Rectal smooth muscle tissue (tissue), 1 donor: ENCODE measurements around the gene PTPN4.
"Not testable (repeated sequence)": the region's sequence is repeated elsewhere in the genome, so short reads cannot be mapped to it uniquely, and the experiment has no call there.

Experiments used
- H3K27ac ChIP-seq: one replicate; pipeline ENCODE4 v1.7.0; 2013; ENCODE audit warnings: low read depth, low read length, inconsistent platforms
- H3K27me3 ChIP-seq: one replicate; pipeline ENCODE4 v1.7.0; 2013; ENCODE audit warnings: low read length; ENCODE audit not compliant: control insufficient read depth, insufficient read depth
- H3K36me3 ChIP-seq: one replicate; pipeline ENCODE4 v1.7.0; 2013; ENCODE audit warnings: low read length; ENCODE audit not compliant: control insufficient read depth, insufficient read depth
- H3K4me1 ChIP-seq: one replicate; pipeline ENCODE4 v1.7.0; 2013; ENCODE audit warnings: low read length; ENCODE audit not compliant: control insufficient read depth, insufficient read depth
- H3K4me3 ChIP-seq: one replicate; pipeline ENCODE4 v1.7.0; 2013; ENCODE audit warnings: low read length
- H3K9ac ChIP-seq: one replicate; pipeline ENCODE4 v1.7.0; 2013; ENCODE audit warnings: low read length

Gene PTPN4

DNA sequence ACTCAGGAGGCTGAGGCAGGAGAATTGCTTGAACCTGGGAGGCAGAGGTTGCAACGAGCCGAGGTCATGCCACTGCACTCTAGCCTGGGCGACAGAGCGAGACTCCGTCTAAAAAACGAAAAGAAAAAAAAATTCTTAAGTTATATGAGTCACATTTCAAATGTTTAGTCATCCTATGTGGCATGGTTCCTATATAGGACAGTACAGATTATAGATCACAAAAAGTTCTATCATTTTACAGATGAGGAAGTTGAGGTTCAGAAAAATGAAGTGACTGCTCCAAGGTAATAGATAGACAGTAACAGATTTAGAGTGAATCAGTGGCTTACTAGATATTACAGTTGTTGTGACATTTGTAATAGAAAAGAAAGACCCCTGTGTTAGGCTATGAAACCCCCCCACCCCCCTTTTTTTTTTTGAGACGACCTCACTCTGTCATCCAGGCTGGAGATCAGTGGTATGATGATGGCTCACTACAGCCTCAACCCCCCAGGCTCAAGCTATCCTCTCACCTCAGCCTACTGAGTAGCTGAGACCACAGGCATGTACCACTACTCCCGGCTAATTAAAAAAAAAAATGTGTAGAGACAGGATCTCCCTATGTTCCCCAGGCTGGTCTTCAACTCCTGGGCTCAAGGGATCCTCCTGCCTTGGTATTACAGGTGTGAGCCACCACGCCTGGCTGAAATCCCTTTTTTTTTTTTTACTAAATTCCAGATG, 22.7 kb downstream of the PTPN4 start:
- H3K36me3 ChIP-seq: no peaks in the 10 kb centered on the region
- no peaks in the 10 kb centered on the region for H3K4me1 ChIP-seq
- no peaks in the 10 kb centered on the region for H3K27me3 ChIP-seq
- no peak overlapping the region for H3K27ac ChIP-seq
- no peak overlapping the region for H3K4me3 ChIP-seq
- no peak overlapping the region for H3K9ac ChIP-seq

- Histone ChIP-seq H3K4me1 (no peaks in the 10 kb centered on the region), H3K9ac (no peak overlapping the region), H3K27me3 (no peaks in the 10 kb centered on the region), H3K4me3 (no peak overlapping the region), H3K36me3 (no peaks in the 10 kb centered on the region), H3K27ac (no peak overlapping the region)
These were observed 25.2 kb downstream of the PTPN4 start for GRCh38 chr2:119784876-119785275.

- no peaks in the 10 kb centered on the region for H3K27me3 ChIP-seq
- no peak overlapping the region for H3K27ac ChIP-seq
- H3K36me3 ChIP-seq: no peaks in the 10 kb centered on the region
- H3K4me3 ChIP-seq: no peak overlapping the region
- no peaks in the 10 kb centered on the region for H3K4me1 ChIP-seq
- H3K9ac ChIP-seq: no peak overlapping the region
These were observed 26.6 kb downstream of the PTPN4 start for GRCh38 chr2:119786295-119786694.

- Histone ChIP-seq H3K4me3 (no peak overlapping the region), H3K27ac (no peak overlapping the region), H3K9ac (no peak overlapping the region), H3K36me3 (no peaks in the 10 kb centered on the region), H3K4me1 (no peaks in the 10 kb centered on the region), H3K27me3 (no peaks in the 10 kb centered on the region)
These were observed 29.0 kb downstream of the PTPN4 start for GRCh38 chr2:119788752-119789151.

DNA sequence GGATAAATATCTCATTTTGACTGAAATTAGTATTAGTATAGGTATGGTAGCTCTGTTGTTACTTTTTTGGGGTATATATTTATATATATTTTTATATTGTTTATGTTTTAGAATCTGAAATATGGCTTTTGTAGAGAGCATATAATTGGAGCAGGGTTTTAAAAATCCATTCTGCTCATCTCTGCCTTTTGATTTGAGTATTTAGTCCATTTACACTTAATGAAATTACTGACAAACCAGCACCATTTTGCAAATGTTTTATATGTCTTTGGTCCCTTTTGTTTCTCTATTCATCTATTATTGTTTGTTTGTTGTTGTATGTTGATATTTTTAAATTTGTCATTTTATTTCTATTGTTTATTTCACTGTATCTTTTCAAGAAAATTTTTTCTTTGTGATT, 30.7 kb downstream of the PTPN4 start:
- Histone ChIP-seq H3K27me3 (no peaks in the 10 kb centered on the region), H3K27ac (no peak overlapping the region)

GRCh38 chr2:119792907-119793312, 33.2 kb downstream of the PTPN4 start:
- no peak overlapping the region for H3K27ac ChIP-seq

More for the DNA sequence above, 30.7 kb downstream of the PTPN4 start:
- Histone ChIP-seq H3K36me3 (no peaks in the 10 kb centered on the region), H3K4me1 (no peaks in the 10 kb centered on the region), H3K9ac (no peak overlapping the region), H3K4me3 (no peak overlapping the region)

GRCh38 chr2:119794237-119794636, 34.5 kb downstream of the PTPN4 start:
- H3K27ac ChIP-seq: no peak overlapping the region
- H3K9ac ChIP-seq: no peak overlapping the region

More at GRCh38 chr2:119792907-119793312, 33.2 kb downstream of the PTPN4 start:
- Histone ChIP-seq H3K27me3 (no peaks in the 10 kb centered on the region), H3K4me3 (no peak overlapping the region), H3K36me3 (no peaks in the 10 kb centered on the region), H3K4me1 (no peaks in the 10 kb centered on the region), H3K9ac (no peak overlapping the region)

DNA sequence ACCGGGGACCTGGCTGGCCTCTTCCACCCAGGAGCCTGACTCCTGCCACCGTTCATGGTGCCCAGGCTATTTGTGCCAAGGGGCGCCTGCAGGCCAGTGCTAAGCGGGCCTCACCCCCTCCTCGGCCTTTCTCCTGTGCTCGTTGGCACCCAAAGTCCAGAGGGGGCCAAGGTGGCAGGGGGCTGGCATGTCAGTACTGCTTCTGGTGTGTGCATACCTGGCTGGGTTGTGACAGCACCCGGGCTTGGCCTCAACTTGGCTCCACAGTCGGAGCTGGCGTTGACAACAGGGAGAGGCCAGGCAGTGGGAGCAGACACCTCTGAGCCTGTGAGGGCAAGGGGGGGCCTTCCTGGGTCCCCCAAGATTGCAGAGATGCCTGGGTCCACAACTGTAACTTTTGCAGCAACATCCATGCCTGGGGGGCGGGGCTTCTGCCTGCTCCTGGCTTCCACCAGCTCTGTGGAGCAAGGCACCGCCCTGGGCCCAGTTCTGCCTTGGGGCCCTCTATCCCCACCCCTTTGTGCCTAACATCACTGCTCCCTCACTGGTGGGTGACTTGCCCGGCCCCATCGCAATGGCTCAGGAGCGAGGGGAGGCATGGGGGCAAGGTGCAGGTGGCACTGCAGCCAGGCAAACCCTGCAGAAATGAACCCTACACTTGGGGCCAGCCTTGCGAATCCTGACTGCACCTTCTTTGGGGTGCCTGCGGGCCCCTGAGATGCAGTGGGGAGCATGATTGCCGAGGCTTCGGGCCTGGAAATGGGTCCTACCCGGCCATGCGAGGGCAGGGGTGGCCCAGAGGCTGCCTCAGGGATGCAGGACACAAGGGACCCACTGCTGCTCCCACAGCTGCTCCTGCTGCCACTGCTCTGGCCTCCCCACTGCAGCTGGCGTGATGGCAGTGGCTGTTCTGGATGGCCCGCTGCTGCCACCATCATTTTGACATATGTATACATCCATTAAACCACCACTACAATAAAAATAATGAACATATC, 35.9 kb downstream of the PTPN4 start:
- no peaks in the 10 kb centered on the region for H3K4me1 ChIP-seq
- H3K4me3 ChIP-seq: no peak overlapping the region
- H3K27me3 ChIP-seq: no peaks in the 10 kb centered on the region
- H3K9ac ChIP-seq: no peak overlapping the region
- H3K27ac ChIP-seq: no peak overlapping the region
- H3K36me3 ChIP-seq: no peaks in the 10 kb centered on the region

More at GRCh38 chr2:119794237-119794636, 34.5 kb downstream of the PTPN4 start:
- Histone ChIP-seq H3K27me3 (no peaks in the 10 kb centered on the region), H3K4me3 (no peak overlapping the region), H3K4me1 (no peaks in the 10 kb centered on the region), H3K36me3 (no peaks in the 10 kb centered on the region)

GRCh38 chr2:119800376-119800902, 40.7 kb downstream of the PTPN4 start:
- H3K27me3 ChIP-seq: no peaks in the 10 kb centered on the region
- no peak overlapping the region for H3K4me3 ChIP-seq
- H3K36me3 ChIP-seq: no peaks in the 10 kb centered on the region
- H3K9ac ChIP-seq: no peak overlapping the region
- H3K27ac ChIP-seq: no peak overlapping the region
- H3K4me1 ChIP-seq: no peaks in the 10 kb centered on the region

GRCh38 chr2:119801040-119801439, 41.3 kb downstream of the PTPN4 start:
- Histone ChIP-seq H3K27me3 (no peaks in the 10 kb centered on the region), H3K9ac (no peak overlapping the region), H3K4me1 (no peaks in the 10 kb centered on the region), H3K27ac (no peak overlapping the region), H3K36me3 (no peaks in the 10 kb centered on the region), H3K4me3 (no peak overlapping the region)

DNA sequence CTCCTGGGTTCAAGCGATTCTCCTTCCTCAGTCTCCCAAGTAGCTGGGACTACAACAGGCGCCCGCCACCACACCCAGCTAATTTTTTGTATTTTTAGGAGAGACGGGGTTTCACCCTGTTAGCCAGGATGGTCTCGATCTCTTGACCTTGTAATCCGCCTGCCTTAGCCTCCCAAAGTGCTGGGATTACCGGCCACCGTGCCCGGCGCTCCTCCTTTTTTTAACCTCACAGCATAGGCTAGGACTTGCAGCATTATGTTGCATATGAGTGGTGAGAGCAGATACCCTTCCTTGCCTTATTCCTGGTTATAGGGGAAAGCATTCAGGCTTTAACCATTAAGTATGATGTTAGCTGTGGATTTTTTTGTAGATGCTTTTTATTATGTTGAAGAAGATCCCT, 42.3 kb downstream of the PTPN4 start:
- H3K27me3 ChIP-seq, H3K36me3 ChIP-seq, H3K27ac ChIP-seq, H3K4me1 ChIP-seq, H3K9ac ChIP-seq, H3K4me3 ChIP-seq: not testable (repeated sequence)

GRCh38 chr2:119803101-119803500, 43.4 kb downstream of the PTPN4 start:
- H3K9ac ChIP-seq: no peak overlapping the region
- H3K27ac ChIP-seq: no peak overlapping the region
- no peak overlapping the region for H3K4me3 ChIP-seq
- H3K27me3 ChIP-seq: no peaks in the 10 kb centered on the region
- no peaks in the 10 kb centered on the region for H3K36me3 ChIP-seq
- H3K4me1 ChIP-seq: no peaks in the 10 kb centered on the region
